ENCODE results near the gene BGLAP. TPM values are rescaled to one million over a fixed set of nuclear protein-coding genes. Genes with fewer than 3 reads are reported as not detected.

BGLAP gene
- total and polyA plus RNA-seq, 8 donors: 0.60 to 4.8 (median 1.2) TPM

- intact Hi-C loops (cut with DNase I): loop anchor here in 1 of 3 donors (10.0 kb wide), 1 partner anchor 93 kb away; no protein-coding TSS in a partner anchor
These were observed 3.7 kb upstream of the BGLAP start for GRCh38 chr1:156238248-156238647.

GRCh38 chr1:156241311-156241811 lies 623 bp upstream of the BGLAP start:
- 77 to 79% methylated on average over 15 of the region's 15 CpGs for WGBS, 2 donors
- H3K4me3 ChIP-seq: no peak overlapping the region
- H3K36me3 ChIP-seq: peaks cover 0 to 24% (median 16%) of the 10 kb centered on the region in 3 donors
- ATAC-seq (no peak), DNase-seq (no peak), FAIRE-seq (no peak)
- no peak for TF ChIP-seq CTCF (IDR thresholded peaks at IDR 0.05)
- no peak overlapping the region for H3K27ac ChIP-seq
- intact Hi-C loops (cut with DNase I): no loop called here
- no peaks in the 10 kb centered on the region for H3K9me3 ChIP-seq
- no peaks in the 10 kb centered on the region for H3K27me3 ChIP-seq
- peaks cover 3 to 6% (median 6%) of the 10 kb centered on the region in 3 donors for H3K4me1 ChIP-seq

More at GRCh38 chr1:156238248-156238647, 3.7 kb upstream of the BGLAP start:
- Histone ChIP-seq H3K4me1 (no peaks in the 10 kb centered on the region), H3K27me3 (no peaks in the 10 kb centered on the region), H3K27ac (no peak overlapping the region), H3K36me3 (peaks cover 2 to 32% (median 16%) of the 10 kb centered on the region in 3 donors), H3K9me3 (no peaks in the 10 kb centered on the region), H3K4me3 (no peak overlapping the region)
- ATAC-seq (no peak), FAIRE-seq (no peak), DNase-seq (no peak)
- 89 to 93% methylated on average over 5 of the region's 5 CpGs for WGBS, 2 donors
- no peak for TF ChIP-seq CTCF (IDR thresholded peaks at IDR 0.05)

- H3K9me3 ChIP-seq: no peaks in the 10 kb centered on the region
- ATAC-seq: no peak
- no peak overlapping the region for H3K4me3 ChIP-seq
- H3K27me3 ChIP-seq: no peaks in the 10 kb centered on the region
- peaks cover 3 to 6% (median 6%) of the 10 kb centered on the region in 3 donors for H3K4me1 ChIP-seq
- no peak for FAIRE-seq
- no peak for DNase-seq
- intact Hi-C loops (cut with DNase I): no loop called here
- no peak for TF ChIP-seq CTCF (IDR thresholded peaks at IDR 0.05)
- WGBS, 2 donors: 66 to 71% methylated on average over 10 of the region's 10 CpGs
- H3K36me3 ChIP-seq: peaks cover 0 to 17% (median 6%) of the 10 kb centered on the region in 3 donors
- H3K27ac ChIP-seq: no peak overlapping the region
These were observed 754 bp downstream of the BGLAP start for GRCh38 chr1:156242738-156243137.

GRCh38 chr1:156244126-156244525 lies 2.1 kb downstream of the BGLAP start:
- FAIRE-seq (no peak), DNase-seq (no peak), ATAC-seq (no peak)
- peaks cover 0 to 13% (median 0%) of the 10 kb centered on the region in 3 donors for H3K36me3 ChIP-seq
- no peak overlapping the region for H3K4me3 ChIP-seq
- intact Hi-C loops (cut with DNase I): no loop called here
- H3K27me3 ChIP-seq: no peaks in the 10 kb centered on the region
- H3K27ac ChIP-seq: no peak overlapping the region
- no peak for TF ChIP-seq CTCF (IDR thresholded peaks at IDR 0.05)
- H3K4me1 ChIP-seq: peaks cover 3 to 6% (median 6%) of the 10 kb centered on the region in 3 donors
- H3K9me3 ChIP-seq: no peaks in the 10 kb centered on the region
- 55 to 63% methylated on average over 2 of the region's 2 CpGs for WGBS, 2 donors

GRCh38 chr1:156244712-156245111 lies 2.7 kb downstream of the BGLAP start:
- DNase-seq: no peak
- Histone ChIP-seq H3K36me3 (peaks cover 0 to 8% (median 0%) of the 10 kb centered on the region in 3 donors), H3K4me1 (peaks cover 3 to 6% (median 6%) of the 10 kb centered on the region in 3 donors), H3K27ac (no peak overlapping the region), H3K27me3 (no peaks in the 10 kb centered on the region), H3K9me3 (no peaks in the 10 kb centered on the region), H3K4me3 (no peak overlapping the region)
- TF ChIP-seq CTCF (IDR thresholded peaks at IDR 0.05): no peak
- no peak for ATAC-seq
- intact Hi-C loops (cut with DNase I): no loop called here
- WGBS, 2 donors: 82 to 83% methylated on average over 17 of the region's 17 CpGs
- no peak for FAIRE-seq
